Adipose tissue (tissue), 3 donors: ENCODE data around the gene PDE8A. TPM values are rescaled to one million over a fixed set of nuclear protein-coding genes. Genes with fewer than 3 reads are reported as not detected.

Source experiments
- H3K27ac ChIP-seq: one replicate; pipeline ENCODE4 v1.5.1; 2013; ENCODE audit warnings: low read depth, low read length
- WGBS, 3 donors: extraction: QIAGEN DNeasy Blood & Tissue Kit; methylation state at CpG; one replicate each; pipeline ENCODE4 v1.1.7; 2013; 5-methylcytosine and 5-hydroxymethylcytosine counted together
- polyA plus RNA-seq, 3 donors: library from polyadenylated mRNA; stranded (reverse); fragments of 200-250 nt; gene quantifications; one replicate each; pipeline ENCODE4 v1.2.3, GENCODE V29; 2013
- donor health status: healthy with polysubstance abuse.
- donor health status: Bipolar disorder and iron deficiency.
- donor health status: healthy.

Gene PDE8A
- polyA plus RNA-seq, 3 donors, result 9.0 to 24.2 (median 19.4) TPM

DNA sequence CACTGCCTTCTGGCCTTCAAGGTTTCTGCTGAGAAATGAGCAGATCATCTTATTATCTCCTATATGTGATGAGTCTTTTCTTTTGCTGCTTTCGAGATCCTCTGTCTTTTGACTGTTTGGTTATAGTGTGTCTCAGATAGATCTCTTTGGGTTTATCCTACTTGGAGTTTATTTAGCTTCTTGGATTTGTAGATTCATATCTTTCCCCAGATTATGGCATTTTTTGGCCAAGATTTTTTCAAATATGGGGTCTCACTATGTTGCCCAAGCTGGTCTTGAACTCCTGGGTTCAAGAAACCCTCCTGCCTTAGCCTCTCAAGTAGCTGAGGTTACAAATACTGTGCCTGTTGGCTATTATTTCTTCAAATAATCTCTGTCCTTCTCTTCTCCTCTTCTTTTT is 150.3 kb downstream of the PDE8A start:
- no peak overlapping the region for H3K27ac ChIP-seq
- 97 to 100% (median 98%) methylated on average over 1 of the region's 1 CpG for WGBS, 3 donors

DNA sequence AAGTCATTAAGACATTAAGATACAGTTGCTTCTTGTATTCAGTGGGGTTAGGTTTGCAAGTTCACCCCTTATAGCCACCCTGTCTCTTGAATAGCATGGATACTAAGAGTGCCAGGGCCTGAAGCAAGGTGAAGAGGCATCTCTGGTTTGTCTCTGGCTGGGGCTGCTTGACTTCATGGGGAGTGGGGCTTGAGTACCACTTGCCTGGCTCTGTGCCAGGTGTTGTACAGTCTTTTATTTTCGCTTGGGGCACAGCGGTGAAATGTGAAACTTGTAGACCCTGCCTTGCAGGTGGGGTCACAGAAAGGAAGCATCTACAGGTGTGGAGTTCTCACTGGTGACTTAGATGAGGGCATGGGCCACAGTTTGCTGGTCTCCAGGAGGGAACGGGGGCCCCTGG is 152.1 kb downstream of the PDE8A start:
- no peak overlapping the region for H3K27ac ChIP-seq
- WGBS, 3 donors, result 94 to 100% (median 95%) methylated on average over 3 of the region's 3 CpGs

DNA sequence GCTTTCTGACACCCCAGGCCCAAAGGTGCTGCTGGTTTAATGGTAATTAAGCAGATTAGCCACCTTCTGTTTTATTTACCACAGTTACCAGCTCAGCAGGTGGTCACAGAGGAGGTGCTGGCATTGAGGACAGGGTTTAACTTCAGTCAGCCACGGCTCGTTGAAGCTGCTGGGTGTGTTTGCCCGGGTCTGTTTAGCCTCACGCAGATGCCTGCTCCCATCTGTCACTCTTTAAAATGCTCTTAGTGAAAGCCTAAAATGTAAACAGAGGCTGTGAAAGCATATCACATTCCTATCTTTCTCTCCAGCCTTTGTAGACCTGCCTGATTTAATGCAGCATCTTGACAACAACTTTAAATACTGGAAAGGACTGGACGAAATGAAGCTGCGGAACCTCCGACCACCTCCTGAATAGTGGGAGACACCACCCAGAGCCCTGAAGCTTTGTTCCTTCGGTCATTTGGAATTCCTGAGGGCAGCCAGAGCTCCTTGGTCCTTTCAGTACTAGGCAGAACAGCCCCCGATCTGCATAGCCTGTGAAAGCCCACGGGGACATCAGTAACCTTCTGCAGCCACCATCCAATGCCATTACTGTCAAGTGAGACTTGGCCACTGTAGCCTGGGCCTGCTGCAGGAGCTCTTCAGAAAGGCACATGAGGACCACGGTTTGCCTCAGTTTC is 156.0 kb downstream of the PDE8A start:
- H3K27ac ChIP-seq, result no peak overlapping the region
- 66 to 84% (median 78%) methylated on average over 11 of the region's 11 CpGs for WGBS, 3 donors

DNA sequence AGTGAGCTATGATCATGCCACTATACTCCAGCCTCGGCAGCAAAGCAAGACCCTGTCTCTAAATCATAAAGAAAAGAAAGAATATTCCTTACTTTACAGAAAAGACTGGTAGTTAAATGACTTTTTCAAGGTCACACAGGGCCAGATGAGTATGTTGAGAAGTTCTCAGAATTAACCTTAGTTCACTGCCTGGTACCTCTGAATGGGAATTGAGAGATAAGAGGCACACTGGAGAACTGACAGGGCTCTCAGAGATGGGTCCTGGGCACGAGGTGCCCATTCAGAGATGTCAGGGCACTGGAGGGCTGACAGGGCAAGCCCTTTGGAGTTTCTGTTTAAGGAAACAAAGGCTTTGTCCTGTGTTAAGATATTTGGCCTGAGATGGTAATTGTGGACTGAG is 157.7 kb downstream of the PDE8A start:
- no peak overlapping the region for H3K27ac ChIP-seq
- WGBS, 3 donors, result 81 to 89% (median 84%) methylated on average over 2 of the region's 2 CpGs

- 74 to 81% (median 78%) methylated on average over 2 of the region's 2 CpGs for WGBS, 3 donors
- no peak overlapping the region for H3K27ac ChIP-seq
Measured at GRCh38 chr15:85141726-85142125, 160.1 kb downstream of the PDE8A start.

DNA sequence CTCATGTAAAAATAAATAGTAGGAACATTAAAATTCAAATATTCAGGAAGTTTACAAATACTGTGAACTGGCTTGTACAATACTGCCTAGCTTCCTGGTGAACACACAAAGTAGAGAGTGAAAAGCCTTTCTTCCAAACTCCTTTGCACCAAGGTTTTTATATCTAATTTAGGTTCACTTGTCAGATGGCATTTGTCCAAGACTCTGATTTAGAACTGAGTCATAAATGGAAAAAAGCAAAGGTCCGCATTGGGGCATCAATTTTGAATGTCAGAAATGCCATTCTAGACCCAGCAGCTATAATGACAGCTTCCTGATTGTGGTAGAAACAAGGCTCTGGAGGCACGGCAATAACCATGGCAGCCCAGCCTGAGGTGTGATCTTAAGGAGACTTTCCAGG is 160.7 kb downstream of the PDE8A start:
- 40 to 57% (median 47%) methylated on average over 2 of the region's 2 CpGs for WGBS, 3 donors
- no peak overlapping the region for H3K27ac ChIP-seq

DNA sequence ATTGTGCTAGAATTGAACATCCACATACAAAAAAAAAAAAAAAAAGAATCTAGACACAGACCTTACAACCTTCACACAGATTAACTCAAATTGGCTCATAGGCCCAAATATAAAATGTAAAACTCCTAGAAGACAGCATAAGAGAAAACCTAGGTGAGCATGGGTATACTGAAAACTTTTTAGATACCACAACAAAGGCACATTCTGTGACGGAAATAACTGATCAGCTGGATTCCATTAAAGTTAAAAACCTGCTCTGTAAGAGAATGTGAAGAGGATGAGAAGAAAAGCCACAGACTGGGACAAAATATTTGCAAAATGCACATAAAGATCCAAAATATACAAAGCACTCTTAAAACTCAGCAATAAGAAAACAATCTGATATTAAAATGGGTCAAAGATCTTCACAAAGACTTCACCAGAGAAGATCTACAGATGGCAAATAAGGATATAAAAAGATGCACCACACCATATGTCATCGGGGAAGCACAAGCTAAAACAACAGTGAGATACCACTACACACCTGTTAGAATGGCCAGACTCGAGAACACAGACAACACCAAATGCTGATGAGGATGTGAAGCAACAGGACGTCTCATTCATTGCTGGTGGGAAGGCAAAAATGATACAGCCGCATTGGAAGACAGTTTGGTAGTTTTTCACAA is 167.9 kb downstream of the PDE8A start:
- 79 to 87% (median 81%) methylated on average over 5 of the region's 5 CpGs for WGBS, 3 donors
- no peak overlapping the region for H3K27ac ChIP-seq

DNA sequence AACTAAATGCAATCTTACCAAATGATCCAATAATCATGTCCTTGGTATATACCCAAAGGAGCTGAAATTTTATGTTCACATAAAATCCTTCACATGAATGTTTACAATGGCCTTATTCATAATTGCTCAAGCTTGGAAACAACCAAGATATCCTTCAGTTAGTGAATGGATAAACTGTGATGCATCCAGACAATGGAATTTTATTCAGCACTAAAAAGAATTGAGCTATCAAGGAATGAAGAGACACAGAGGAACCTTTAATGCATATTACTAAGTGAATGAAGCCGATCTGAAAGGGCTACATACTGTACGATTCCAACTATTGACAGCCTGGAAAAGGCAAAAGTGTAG is 168.4 kb downstream of the PDE8A start:
- WGBS, 3 donors, result 68 to 91% (median 90%) methylated on average over 2 of the region's 2 CpGs
- H3K27ac ChIP-seq, result no peak overlapping the region

GRCh38 chr15:85151145-85151544 is 169.5 kb downstream of the PDE8A start:
- no peak overlapping the region for H3K27ac ChIP-seq
- 88 to 91% (median 88%) methylated on average over 7 of the region's 7 CpGs for WGBS, 3 donors

- no peak overlapping the region for H3K27ac ChIP-seq
- 87 to 93% (median 92%) methylated on average over 3 of the region's 3 CpGs for WGBS, 3 donors
Measured at GRCh38 chr15:85151861-85152260, 170.2 kb downstream of the PDE8A start.

DNA sequence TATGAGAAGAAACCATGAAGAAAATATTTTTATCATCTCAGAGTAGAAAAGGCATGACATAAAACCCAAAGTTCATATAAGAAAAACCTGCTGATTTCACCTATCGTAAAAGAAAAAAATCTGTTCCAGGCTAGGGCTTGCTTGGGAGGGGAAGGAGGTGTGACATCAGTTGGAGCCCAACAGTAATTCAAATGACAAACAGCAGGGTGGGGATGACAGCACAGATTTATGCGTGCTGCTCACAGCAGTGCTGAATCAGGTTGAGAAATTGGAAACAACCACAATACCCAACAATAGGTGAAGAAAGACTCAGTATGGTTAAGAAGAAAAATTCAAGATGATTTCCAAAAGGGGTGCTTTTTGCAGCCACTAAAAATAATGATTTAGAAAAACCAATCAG is 172.4 kb downstream of the PDE8A start:
- 36 to 50% (median 44%) methylated on average over 2 of the region's 2 CpGs for WGBS, 3 donors
- H3K27ac ChIP-seq, result no peak overlapping the region

- WGBS, 3 donors, result 68 to 71% (median 68%) methylated on average over 9 of the region's 9 CpGs
- no peak overlapping the region for H3K27ac ChIP-seq
Measured at GRCh38 chr15:85155360-85155759, 173.7 kb downstream of the PDE8A start.

GRCh38 chr15:85155857-85156256 is 174.2 kb downstream of the PDE8A start:
- H3K27ac ChIP-seq, result no peak overlapping the region
- WGBS, 3 donors, result 52 to 86% (median 62%) methylated on average over 1 of the region's 1 CpG

- no peak overlapping the region for H3K27ac ChIP-seq
Measured at GRCh38 chr15:85157344-85157743, 175.7 kb downstream of the PDE8A start.

GRCh38 chr15:85162237-85162636 is 180.6 kb downstream of the PDE8A start:
- 63 to 100% (median 94%) methylated on average over 1 of the region's 1 CpG for WGBS, 3 donors
- no peak overlapping the region for H3K27ac ChIP-seq

DNA sequence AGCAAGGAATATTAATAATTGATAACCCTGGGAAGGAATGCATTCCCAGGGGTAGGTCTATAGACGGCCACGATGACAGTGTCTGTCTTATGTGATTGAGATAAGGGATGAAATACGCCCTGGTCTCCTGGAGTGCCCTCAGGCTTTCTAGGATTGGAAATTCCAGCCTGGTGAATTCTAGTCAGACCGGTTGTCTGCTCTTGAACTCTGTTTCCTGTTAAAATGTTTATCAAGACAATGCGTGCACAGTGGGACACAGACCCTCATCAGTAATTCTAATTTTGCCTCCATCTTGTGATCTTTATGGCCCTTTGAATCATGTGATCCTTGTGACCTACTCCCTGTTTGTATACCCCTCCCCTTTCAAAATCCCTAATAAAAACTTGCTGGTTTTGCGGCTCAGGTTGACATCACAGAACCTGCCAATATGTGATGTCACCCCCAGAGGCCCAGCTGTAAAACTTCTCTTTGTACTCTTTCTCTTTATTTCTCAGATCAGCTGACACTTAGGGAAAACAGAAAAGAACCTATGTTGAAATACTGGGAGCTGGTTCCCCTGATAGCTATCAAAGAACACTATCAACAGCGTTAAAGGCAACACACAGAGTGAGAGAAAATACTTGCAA is 183.3 kb downstream of the PDE8A start:
- no peak overlapping the region for H3K27ac ChIP-seq
- 57 to 79% (median 70%) methylated on average over 7 of the region's 7 CpGs for WGBS, 3 donors

GRCh38 chr15:85167568-85167967 is 185.9 kb downstream of the PDE8A start:
- H3K27ac ChIP-seq, result no peak overlapping the region
- 51 to 66% (median 64%) methylated on average over 4 of the region's 4 CpGs for WGBS, 3 donors

DNA sequence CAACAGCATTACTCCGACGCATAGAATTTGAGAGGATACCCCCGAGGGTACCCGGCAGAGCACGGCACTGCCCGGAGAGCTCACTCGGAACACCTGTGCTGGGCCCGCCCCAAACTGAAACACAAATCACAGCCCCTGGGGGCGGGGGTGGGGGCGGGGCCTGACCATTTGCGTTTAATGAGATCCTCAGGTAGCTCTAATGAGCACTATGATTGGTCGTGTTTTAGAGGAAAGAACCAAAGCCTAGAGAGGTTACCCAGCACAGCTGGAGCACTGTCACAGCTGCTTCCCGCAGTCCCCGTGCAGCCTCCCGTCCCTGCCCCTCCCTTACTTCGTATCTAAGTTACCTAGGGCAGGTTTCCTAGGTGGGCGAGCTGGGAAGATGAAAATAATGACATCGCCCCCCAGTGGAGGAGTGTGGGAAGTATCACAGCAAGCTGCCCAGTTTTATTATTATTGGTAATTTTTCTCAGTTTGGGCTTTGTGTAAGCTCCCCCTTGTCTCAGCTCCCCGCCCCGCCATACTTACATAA is 187.1 kb downstream of the PDE8A start:
- H3K27ac ChIP-seq, result no peak overlapping the region
- WGBS, 3 donors, result 6 to 14% (median 11%) methylated on average over 20 of the region's 20 CpGs

GRCh38 chr15:85171736-85172135 is 190.1 kb downstream of the PDE8A start:
- 83 to 91% (median 90%) methylated on average over 4 of the region's 4 CpGs for WGBS, 3 donors

More at GRCh38 chr15:85171736-85172135, 190.1 kb downstream of the PDE8A start:
- H3K27ac ChIP-seq, result no peak overlapping the region
